PFSK-1 (cell line): ENCODE results near the gene DCUN1D3.

ENCODE experiments used
- FOXP2 ChIP-seq: optimal IDR thresholded peaks from 2 replicates; pipeline ENCODE3; 2011; ENCODE audit warnings: borderline replicate concordance, control low read depth, inconsistent platforms; ENCODE audit not compliant: insufficient read depth; ENCODE audit errors: extremely low read length, extremely low read depth
- POLR2AphosphoS5 ChIP-seq: IDR thresholded peaks from 2 replicates; pipeline ENCODE4 v1.6.1; 2012; ENCODE audit warnings: low read depth, mild to moderate bottlenecking, control low read depth, low read length, moderate library complexity
- REST ChIP-seq, 2 experiments: IDR thresholded peaks; 2 replicates each; pipeline versions ENCODE4 v1.6.1 to v1.8.0; 2011 to 2012; ENCODE audit warnings: low read depth in 2 of 2, low read length in 2 of 2, control low read depth in 1 of 2, inconsistent platforms in 1 of 2, mild to moderate bottlenecking in 1 of 2, moderate library complexity in 1 of 2; ENCODE audit not compliant: insufficient read depth in 1 of 2
- SIN3A ChIP-seq: IDR thresholded peaks from 2 replicates; pipeline ENCODE4 v1.6.1; 2012; ENCODE audit warnings: mild to moderate bottlenecking, low read length, moderate library complexity, borderline replicate concordance; ENCODE audit not compliant: insufficient read depth

DNA sequence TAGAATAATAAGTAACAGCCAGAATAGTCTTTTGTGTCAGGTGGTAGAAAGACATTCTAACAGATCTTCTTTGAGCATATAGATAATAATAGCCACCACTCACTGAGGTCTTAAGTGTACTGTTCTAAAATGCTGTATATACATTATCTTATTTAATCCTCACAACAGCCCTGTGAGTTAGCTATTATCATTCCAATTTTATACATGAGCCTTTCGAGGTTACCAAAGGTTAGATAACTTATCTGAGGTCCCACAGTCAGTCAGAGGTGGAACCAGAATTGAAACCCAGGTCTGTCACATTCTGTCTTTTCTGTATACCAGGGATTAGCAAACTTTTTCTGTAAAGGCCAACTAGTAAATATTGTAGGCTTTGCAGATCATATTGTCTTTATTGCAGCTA lies 70.6 kb downstream of the DCUN1D3 start:
- TF ChIP-seq POLR2AphosphoS5 (no peak), SIN3A (no peak), FOXP2 (no peak), REST (IDR thresholded peaks at IDR 0.05; ENCODE audit: insufficient read depth in 1 of 2, low read depth in 2 of 2, low read length in 2 of 2) (no peak)
